ENCODE results near the gene PSMB3. TPM values are rescaled to one million over a fixed set of nuclear protein-coding genes. Genes with fewer than 3 reads are reported as not detected.

PSMB3 gene
- polyA plus RNA-seq, 1 donor (not counting 4 experiments of a cell fraction or from before 2014, with no cell fraction given), result 294 TPM

- no peak overlapping the region for H2AFZ ChIP-seq (ENCODE audit: control insufficient read depth, low read length)
- H3K4me2 ChIP-seq (ENCODE audit: control insufficient read depth, extremely low read depth, insufficient read depth, low read depth, low read length), result no peak overlapping the region
- peaks cover 13% of the 10 kb centered on the region for H3K79me2 ChIP-seq (ENCODE audit: control insufficient read depth, insufficient read depth, low read length)
- DNase-seq (ENCODE audit: low read depth, low spot score), result no peak
- TF ChIP-seq EZH2 (IDR thresholded peaks at IDR 0.05; ENCODE audit: low read length) (no peak), CTCF (optimal IDR thresholded peaks at IDR 0.05 in 1 of 3, IDR thresholded peaks at IDR 0.05 in 1 of 3, conservative IDR thresholded peaks at IDR 0.05 in 1 of 3; ENCODE audit: extremely low read depth in 1 of 3, insufficient read depth in 2 of 3, low read length in 3 of 3) (peak in 2 of 3 experiments; percentile 28 to 32)
- no peak overlapping the region for H3K9ac ChIP-seq (ENCODE audit: control insufficient read depth, extremely low read depth, insufficient read depth, low read length)
- no peak overlapping the region for H3K27ac ChIP-seq (ENCODE audit: control insufficient read depth, insufficient read depth, low read length)
- FAIRE-seq, result no peak
- peaks cover 22 to 38% of the 10 kb centered on the region in 2 experiments for H3K36me3 ChIP-seq (ENCODE audit: control insufficient read depth in 2 of 2, extremely low read depth in 1 of 2, insufficient read depth in 2 of 2, low read length in 2 of 2)
- no peaks in the 10 kb centered on the region for H4K20me1 ChIP-seq (ENCODE audit: control insufficient read depth, extremely low read depth, insufficient read depth, low read length)
- H3K9me3 ChIP-seq (ENCODE audit: control insufficient read depth, low read depth, low read length), result no peaks in the 10 kb centered on the region
- peaks cover 14% of the 10 kb centered on the region for H3K4me1 ChIP-seq (ENCODE audit: control insufficient read depth, extremely low read depth, insufficient read depth, low read length)
- no peaks in the 10 kb centered on the region for H3K27me3 ChIP-seq (ENCODE audit: control insufficient read depth, extremely low read depth, insufficient read depth, low read length)
- no peaks in the 10 kb centered on the region for H3K9me1 ChIP-seq (ENCODE audit: control insufficient read depth, extremely low read depth, insufficient read depth, low read length)
- dilution Hi-C loops (cut with MboI; ENCODE audit: extremely low pct_ligation_motif_present, low sequenced_read_pairs), result no loop called here
- no peak overlapping the region for H3K4me3 ChIP-seq (ENCODE audit: control insufficient read depth in 2 of 3, extremely low read depth in 1 of 3, insufficient read depth in 2 of 3, low read depth in 1 of 3, low read length in 3 of 3)
Measured at GRCh38 chr17:38733982-38734973, 18.3 kb upstream of the PSMB3 start.

- Histone ChIP-seq H3K9me1 (ENCODE audit: control insufficient read depth, extremely low read depth, insufficient read depth, low read length) (no peaks in the 10 kb centered on the region), H3K36me3 (ENCODE audit: control insufficient read depth in 2 of 2, extremely low read depth in 1 of 2, insufficient read depth in 2 of 2, low read length in 2 of 2) (peaks cover 22 to 38% of the 10 kb centered on the region in 2 experiments), H3K79me2 (ENCODE audit: control insufficient read depth, insufficient read depth, low read length) (peaks cover 13% of the 10 kb centered on the region), H3K4me1 (ENCODE audit: control insufficient read depth, extremely low read depth, insufficient read depth, low read length) (peaks cover 11% of the 10 kb centered on the region), H3K9me3 (ENCODE audit: control insufficient read depth, low read depth, low read length) (no peaks in the 10 kb centered on the region), H4K20me1 (ENCODE audit: control insufficient read depth, extremely low read depth, insufficient read depth, low read length) (no peaks in the 10 kb centered on the region), H2AFZ (ENCODE audit: control insufficient read depth, low read length) (no peak overlapping the region), H3K4me3 (ENCODE audit: control insufficient read depth in 2 of 3, extremely low read depth in 1 of 3, insufficient read depth in 2 of 3, low read depth in 1 of 3, low read length in 3 of 3) (no peak overlapping the region), H3K27me3 (ENCODE audit: control insufficient read depth, extremely low read depth, insufficient read depth, low read length) (no peaks in the 10 kb centered on the region), H3K4me2 (ENCODE audit: control insufficient read depth, extremely low read depth, insufficient read depth, low read depth, low read length) (no peak overlapping the region), H3K9ac (ENCODE audit: control insufficient read depth, extremely low read depth, insufficient read depth, low read length) (no peak overlapping the region), H3K27ac (ENCODE audit: control insufficient read depth, insufficient read depth, low read length) (no peak overlapping the region)
- DNase-seq (ENCODE audit: low read depth, low spot score) (no peak), FAIRE-seq (no peak)
- dilution Hi-C loops (cut with MboI; ENCODE audit: extremely low pct_ligation_motif_present, low sequenced_read_pairs), result no loop called here
- TF ChIP-seq CTCF (optimal IDR thresholded peaks at IDR 0.05 in 1 of 3, IDR thresholded peaks at IDR 0.05 in 1 of 3, conservative IDR thresholded peaks at IDR 0.05 in 1 of 3; ENCODE audit: extremely low read depth in 1 of 3, insufficient read depth in 2 of 3, low read length in 3 of 3) (peak; percentile 75 to 98 (median 97)), EZH2 (IDR thresholded peaks at IDR 0.05; ENCODE audit: low read length) (no peak)
Measured at GRCh38 chr17:38735161-38735997, 17.2 kb upstream of the PSMB3 start.

Data from keratinocyte (primary cell).